Nephron progenitor cell (in vitro differentiated cells): ENCODE results near the gene KCNB1.

ENCODE experiments used
- DNase-seq: peaks from one replicate; pipeline ENCODE4 v3.0.0; 2021
- H3K27ac Mint-ChIP-seq: 2 replicates; pipeline ENCODE4 v1.8.0; 2021; ENCODE audit warnings: mild to moderate bottlenecking, moderate library complexity, mixed read lengths
- H3K27me3 Mint-ChIP-seq: 2 replicates; pipeline ENCODE4 v1.8.0; 2021; ENCODE audit warnings: mild to moderate bottlenecking, low read depth, mixed read lengths; ENCODE audit not compliant: poor library complexity
- H3K36me3 Mint-ChIP-seq: 2 replicates; pipeline ENCODE4 v1.8.0; 2021; ENCODE audit warnings: low read depth, mixed read lengths
- H3K4me1 Mint-ChIP-seq: 2 replicates; pipeline ENCODE4 v1.8.0; 2021; ENCODE audit warnings: mixed read lengths
- H3K4me3 Mint-ChIP-seq: 2 replicates; pipeline ENCODE4 v1.8.0; 2021; ENCODE audit warnings: mild to moderate bottlenecking, moderate library complexity, mixed read lengths
- H3K9me3 Mint-ChIP-seq: 2 replicates; pipeline ENCODE4 v1.8.0; 2021; ENCODE audit warnings: mild to moderate bottlenecking, moderate library complexity, mixed read lengths
- TF ChIP-seq, protein P1 (sequence below): fragments of 200-600 bp; sonication (generic); IDR thresholded peaks from 2 replicates; pipeline ENCODE4 v1.5.0; 2021; ENCODE audit warnings: antibody characterized with exemption

The KCNB1 gene

GRCh38 chr20:49468412-49468811 lies 14.1 kb downstream of the KCNB1 start:
- DNase-seq: no peak
- peaks cover 48% of the 10 kb centered on the region for H3K27me3 Mint-ChIP-seq
- TF ChIP-seq, protein P1, sequence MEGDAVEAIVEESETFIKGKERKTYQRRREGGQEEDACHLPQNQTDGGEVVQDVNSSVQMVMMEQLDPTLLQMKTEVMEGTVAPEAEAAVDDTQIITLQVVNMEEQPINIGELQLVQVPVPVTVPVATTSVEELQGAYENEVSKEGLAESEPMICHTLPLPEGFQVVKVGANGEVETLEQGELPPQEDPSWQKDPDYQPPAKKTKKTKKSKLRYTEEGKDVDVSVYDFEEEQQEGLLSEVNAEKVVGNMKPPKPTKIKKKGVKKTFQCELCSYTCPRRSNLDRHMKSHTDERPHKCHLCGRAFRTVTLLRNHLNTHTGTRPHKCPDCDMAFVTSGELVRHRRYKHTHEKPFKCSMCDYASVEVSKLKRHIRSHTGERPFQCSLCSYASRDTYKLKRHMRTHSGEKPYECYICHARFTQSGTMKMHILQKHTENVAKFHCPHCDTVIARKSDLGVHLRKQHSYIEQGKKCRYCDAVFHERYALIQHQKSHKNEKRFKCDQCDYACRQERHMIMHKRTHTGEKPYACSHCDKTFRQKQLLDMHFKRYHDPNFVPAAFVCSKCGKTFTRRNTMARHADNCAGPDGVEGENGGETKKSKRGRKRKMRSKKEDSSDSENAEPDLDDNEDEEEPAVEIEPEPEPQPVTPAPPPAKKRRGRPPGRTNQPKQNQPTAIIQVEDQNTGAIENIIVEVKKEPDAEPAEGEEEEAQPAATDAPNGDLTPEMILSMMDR: no peak
- no peak overlapping the region for H3K27ac Mint-ChIP-seq
- peaks cover 5% of the 10 kb centered on the region for H3K4me1 Mint-ChIP-seq
- no peak overlapping the region for H3K4me3 Mint-ChIP-seq
- no peaks in the 10 kb centered on the region for H3K9me3 Mint-ChIP-seq
- no peaks in the 10 kb centered on the region for H3K36me3 Mint-ChIP-seq

DNA sequence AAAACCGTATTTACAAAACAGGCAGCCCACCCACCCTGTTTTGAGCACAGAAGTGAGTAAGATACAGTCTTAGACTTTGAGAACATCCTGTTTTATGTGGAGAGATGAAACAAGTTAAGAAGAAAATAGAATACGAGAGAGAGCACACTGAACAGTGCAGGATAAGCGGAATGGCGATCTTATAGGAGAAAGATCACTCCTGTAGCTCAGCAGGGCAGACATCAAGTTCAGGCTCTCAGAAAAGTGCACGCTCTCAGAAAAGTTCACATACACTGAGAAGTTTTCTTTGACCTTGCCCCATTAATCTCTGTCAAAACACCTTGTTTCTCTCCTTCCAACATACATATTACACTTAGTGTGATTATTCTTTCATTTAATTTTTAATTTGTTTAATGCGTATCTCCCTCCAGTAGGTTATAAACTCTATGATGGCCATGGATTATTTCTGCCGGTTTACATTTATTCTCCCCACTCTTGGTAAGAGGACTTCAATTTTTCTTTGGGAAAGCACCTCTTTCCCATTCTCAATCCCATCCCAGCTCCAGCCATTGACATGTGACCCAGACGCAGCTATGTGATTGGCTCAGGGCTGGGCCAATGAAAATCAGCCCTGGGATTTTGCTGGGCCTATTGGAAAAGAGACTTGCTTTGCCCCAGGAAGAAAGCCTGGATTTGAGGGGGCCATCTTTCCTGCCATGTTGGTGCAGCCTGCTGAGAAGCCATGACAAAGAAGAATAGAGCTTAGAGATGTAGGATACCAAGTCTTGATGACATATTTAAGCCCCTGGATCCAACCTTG lies 16.2 kb downstream of the KCNB1 start:
- no peak for DNase-seq
- H3K9me3 Mint-ChIP-seq: no peaks in the 10 kb centered on the region
- no peak overlapping the region for H3K27ac Mint-ChIP-seq
- no peaks in the 10 kb centered on the region for H3K36me3 Mint-ChIP-seq
- no peak overlapping the region for H3K4me3 Mint-ChIP-seq
- H3K4me1 Mint-ChIP-seq: no peaks in the 10 kb centered on the region
- peaks cover 46% of the 10 kb centered on the region for H3K27me3 Mint-ChIP-seq
- TF ChIP-seq, protein P1: no peak

DNA sequence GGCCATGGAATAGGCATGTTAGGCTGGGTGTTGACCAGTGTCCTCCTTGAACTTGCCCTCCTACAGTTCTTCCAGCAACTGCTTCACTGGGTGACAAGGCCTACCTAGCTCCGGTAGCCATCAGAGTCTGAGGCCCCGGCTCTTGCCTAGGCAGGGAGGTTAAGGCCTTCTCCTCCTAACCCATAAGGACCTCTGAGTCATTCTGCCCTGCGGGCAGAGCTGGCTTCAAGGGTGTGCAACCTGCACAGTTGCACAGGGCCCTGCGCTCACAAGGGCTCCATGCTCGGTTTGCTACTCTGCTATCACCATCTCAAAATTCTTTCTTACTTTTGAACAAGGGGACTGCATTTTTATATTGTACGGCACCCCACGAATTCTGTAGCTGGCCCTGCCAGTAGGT lies 17.9 kb downstream of the KCNB1 start:
- Mint-ChIP-seq H3K4me1 (no peaks in the 10 kb centered on the region), H3K9me3 (no peaks in the 10 kb centered on the region), H3K27ac (no peak overlapping the region), H3K36me3 (no peaks in the 10 kb centered on the region), H3K4me3 (no peak overlapping the region), H3K27me3 (peaks cover 38% of the 10 kb centered on the region)
- TF ChIP-seq, protein P1: no peak
- DNase-seq: no peak

DNA sequence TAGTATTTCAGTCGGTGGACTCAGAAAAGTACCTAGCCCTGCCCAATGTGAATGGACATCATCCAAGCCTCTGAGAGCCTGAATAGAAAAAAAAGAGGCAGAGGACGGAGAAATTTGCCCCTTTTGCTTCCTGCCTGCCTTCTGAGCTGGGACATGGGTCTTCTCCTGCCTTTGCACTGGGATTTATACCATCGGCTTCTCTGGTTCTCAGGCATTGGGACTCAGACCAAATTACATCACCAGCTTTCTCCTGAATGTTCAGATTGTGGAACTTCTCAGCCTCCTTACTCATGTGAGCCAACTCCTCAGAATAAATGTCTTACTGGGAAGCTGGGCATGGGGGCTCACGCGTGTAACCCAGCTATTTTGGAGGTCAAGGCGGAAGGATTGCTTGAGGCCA lies 19.8 kb downstream of the KCNB1 start:
- DNase-seq: no peak
- Mint-ChIP-seq H3K9me3 (no peaks in the 10 kb centered on the region), H3K27me3 (peaks cover 35% of the 10 kb centered on the region), H3K4me3 (no peak overlapping the region), H3K36me3 (no peaks in the 10 kb centered on the region), H3K27ac (no peak overlapping the region), H3K4me1 (peaks cover 2% of the 10 kb centered on the region)
- TF ChIP-seq, protein P1: no peak

GRCh38 chr20:49461894-49462620 lies 20.4 kb downstream of the KCNB1 start:
- no peaks in the 10 kb centered on the region for H3K9me3 Mint-ChIP-seq
- H3K27ac Mint-ChIP-seq: no peak overlapping the region
- peaks cover 7% of the 10 kb centered on the region for H3K4me1 Mint-ChIP-seq
- H3K27me3 Mint-ChIP-seq: peaks cover 35% of the 10 kb centered on the region
- TF ChIP-seq, protein P1: no peak
- H3K4me3 Mint-ChIP-seq: no peak overlapping the region
- DNase-seq: no peak
- no peaks in the 10 kb centered on the region for H3K36me3 Mint-ChIP-seq
